ENCODE results near the gene SPATA31D4.
"Not testable (repeated sequence)": the region's sequence is repeated elsewhere in the genome, so short reads cannot be mapped to it uniquely, and the experiment has no call there.

Gene SPATA31D4

DNA sequence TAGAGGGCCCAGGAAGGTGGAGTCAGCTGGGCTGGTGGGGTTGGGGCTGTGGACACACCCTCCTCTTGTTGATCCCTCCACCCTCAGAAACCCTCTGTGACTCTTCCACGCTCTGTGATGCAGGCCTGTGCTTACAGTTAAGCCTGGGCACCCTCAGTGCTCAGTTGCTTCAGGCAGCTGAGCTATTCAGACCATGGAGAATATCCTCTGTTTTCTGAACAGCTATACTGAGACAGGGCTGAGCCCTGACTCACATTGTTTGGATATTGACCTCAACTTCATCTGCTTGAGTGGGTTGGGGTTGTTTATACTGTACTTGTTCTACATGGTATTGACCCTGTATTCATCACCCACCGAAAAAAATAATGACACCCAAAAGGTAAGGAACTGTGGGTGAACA is 15.2 kb downstream of the SPATA31D4 start, which contains the start of gene SPATA31D3:
SPATA31D3 (plus strand) TSS at position 108 of the 400 bp plus-strand sequence; CDS start at position 194, 86 bp downstream.
- TF ChIP-seq, protein P1, sequence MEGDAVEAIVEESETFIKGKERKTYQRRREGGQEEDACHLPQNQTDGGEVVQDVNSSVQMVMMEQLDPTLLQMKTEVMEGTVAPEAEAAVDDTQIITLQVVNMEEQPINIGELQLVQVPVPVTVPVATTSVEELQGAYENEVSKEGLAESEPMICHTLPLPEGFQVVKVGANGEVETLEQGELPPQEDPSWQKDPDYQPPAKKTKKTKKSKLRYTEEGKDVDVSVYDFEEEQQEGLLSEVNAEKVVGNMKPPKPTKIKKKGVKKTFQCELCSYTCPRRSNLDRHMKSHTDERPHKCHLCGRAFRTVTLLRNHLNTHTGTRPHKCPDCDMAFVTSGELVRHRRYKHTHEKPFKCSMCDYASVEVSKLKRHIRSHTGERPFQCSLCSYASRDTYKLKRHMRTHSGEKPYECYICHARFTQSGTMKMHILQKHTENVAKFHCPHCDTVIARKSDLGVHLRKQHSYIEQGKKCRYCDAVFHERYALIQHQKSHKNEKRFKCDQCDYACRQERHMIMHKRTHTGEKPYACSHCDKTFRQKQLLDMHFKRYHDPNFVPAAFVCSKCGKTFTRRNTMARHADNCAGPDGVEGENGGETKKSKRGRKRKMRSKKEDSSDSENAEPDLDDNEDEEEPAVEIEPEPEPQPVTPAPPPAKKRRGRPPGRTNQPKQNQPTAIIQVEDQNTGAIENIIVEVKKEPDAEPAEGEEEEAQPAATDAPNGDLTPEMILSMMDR (IDR thresholded peaks at IDR 0.05): not testable (repeated sequence)

DNA sequence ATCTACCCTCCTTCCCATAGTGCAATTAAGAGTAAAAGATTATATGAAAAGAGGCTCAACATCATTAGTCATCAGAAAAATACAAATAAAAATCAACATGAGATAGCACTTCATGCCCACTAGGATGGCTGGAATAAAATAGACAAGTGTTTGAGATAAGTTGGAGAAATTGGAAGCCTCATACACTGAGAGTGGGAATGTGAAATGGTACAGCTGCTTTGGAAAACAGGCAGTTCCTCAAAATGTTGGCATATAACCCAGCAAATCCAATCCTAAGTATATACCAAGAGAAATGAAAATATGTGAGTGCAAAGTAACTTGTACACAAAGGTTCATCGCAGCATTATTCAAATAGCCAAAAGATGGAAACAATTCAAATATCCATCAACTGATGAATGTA is 24.9 kb downstream of the SPATA31D4 start:
- TF ChIP-seq, protein P1 (IDR thresholded peaks at IDR 0.05): no peak

DNA sequence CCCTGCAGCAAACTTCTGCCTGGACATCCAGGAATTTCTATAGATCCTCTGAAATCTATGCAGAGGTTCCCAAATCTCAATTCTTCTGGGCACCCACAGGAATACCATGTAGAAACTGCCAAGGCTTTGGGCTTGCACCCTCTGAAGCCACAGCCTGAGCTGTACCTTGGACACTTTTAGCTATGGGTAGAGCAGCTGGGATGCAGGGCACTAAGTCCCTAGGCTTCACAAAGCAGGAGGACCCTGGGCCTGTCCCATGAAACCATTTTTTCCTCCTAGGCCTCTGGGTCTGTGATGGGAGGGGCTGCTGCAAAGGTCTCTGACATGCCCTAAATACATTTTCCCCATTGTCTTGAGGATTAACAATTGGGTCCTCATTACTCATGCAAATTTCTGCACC is 27.4 kb downstream of the SPATA31D4 start:
- TF ChIP-seq, protein P1 (IDR thresholded peaks at IDR 0.05): no peak

DNA sequence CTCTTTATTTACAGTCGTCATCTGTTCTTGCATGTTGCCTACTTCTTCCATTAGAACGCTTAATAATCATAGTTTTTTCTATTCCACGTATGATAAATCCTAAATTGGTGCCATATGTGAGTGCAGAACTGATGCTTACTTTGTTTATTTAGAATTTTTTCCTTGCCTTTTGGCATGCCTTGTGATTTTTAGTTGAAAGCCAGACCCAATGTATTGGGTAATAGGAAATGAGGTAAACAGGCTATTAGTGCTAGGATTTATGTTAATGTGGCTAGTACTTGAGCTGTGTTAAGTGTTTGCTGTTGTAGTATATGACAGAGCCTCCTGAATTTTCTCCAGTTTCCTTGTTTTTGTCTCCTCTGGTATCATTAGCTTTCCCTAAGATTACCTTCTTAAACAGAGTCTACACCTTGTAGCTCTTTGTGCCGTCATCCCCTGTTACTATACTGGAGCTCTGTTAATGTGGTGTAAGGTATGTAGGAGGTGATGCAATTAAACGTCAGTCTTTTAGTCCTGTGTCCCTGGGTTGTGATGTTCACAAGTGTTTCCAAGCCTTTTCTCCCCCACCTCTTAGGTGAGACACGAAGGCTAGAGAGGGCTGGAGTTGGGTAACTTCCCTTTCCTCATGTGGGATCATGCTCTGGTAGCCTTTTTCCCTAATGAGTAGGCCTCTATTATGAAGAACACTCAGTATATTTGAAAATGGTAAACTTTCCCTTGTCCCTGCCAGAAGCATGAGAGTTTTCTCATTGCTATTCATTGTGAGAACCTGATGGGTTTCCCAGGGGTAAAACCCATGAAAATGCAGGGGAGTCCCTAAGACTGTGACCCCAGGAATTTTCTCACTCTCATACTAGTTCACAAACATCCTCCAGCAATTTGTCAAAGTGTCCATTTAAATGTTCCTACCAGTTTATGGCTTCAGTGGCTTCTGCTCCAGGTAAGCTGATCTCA is 36.3 kb downstream of the SPATA31D4 start:
- TF ChIP-seq, protein P1 (IDR thresholded peaks at IDR 0.05): no peak

DNA sequence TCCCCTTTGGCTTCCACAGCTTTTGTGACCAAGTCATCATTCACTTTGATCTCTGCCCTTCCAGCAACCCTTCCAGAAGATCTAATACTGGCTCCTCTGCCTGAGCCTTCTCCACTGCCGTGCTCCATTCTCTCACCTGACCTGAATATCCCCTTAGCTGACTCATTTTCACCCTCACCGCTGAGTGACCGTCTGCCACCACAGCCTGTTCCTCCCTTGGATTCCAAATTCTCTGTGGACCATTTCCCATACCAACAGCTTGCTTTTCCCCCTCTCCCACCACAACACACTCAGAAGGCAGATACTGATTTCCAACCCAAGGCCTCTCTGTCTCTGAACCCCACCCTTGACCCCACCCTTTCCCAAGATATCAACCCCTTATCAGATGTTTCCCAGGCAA is 39.8 kb downstream of the SPATA31D4 start:
- TF ChIP-seq, protein P1 (IDR thresholded peaks at IDR 0.05): no peak

DNA sequence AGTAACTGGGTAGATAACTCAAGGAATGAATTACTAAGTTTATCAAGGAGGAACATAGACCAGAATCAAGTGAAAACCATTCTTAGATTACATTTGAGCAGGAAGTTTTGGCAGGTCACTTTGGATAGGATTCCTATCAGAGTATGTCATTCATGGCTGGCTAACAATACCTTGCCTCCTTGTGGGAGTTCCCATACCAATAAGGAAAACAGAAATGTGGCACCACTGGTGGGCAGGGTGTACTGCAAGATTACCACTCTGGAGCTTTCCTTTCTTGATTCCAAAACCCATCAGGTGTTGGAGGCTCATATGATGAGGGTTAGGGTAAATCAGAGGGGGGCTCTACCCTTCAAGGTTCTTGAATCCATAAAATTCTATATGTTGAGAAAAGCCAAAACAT is 41.7 kb downstream of the SPATA31D4 start:
- TF ChIP-seq, protein P1 (IDR thresholded peaks at IDR 0.05): no peak

DNA sequence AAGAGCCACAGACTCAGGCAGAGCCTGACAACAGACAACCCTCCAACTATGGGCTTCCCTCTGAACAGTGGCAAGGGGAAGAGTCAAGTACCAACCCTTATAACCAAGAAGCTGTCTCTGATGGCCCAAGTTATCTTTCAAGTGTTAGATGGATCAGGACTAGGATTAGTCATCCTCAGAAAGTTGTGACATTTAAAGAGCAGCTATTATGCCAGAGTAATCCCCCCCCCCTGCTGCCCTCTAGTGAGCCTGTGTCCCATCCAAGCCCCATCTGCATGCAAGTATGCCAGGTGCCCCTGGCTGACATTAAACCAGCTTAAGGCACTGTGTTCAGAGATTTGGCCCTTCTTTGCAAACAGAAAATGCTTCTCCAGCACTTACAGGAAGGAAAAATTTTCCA is 43.5 kb downstream of the SPATA31D4 start:
- TF ChIP-seq, protein P1 (IDR thresholded peaks at IDR 0.05): no peak
